Measurements from ENCODE around the gene APBA2. TPM values are rescaled to one million over a fixed set of nuclear protein-coding genes. Genes with fewer than 3 reads are reported as not detected.

Gene APBA2
- polyA plus RNA-seq, 1 donor (not counting 4 experiments of a cell fraction or from before 2014, with no cell fraction given), result 5.5 TPM

DNA sequence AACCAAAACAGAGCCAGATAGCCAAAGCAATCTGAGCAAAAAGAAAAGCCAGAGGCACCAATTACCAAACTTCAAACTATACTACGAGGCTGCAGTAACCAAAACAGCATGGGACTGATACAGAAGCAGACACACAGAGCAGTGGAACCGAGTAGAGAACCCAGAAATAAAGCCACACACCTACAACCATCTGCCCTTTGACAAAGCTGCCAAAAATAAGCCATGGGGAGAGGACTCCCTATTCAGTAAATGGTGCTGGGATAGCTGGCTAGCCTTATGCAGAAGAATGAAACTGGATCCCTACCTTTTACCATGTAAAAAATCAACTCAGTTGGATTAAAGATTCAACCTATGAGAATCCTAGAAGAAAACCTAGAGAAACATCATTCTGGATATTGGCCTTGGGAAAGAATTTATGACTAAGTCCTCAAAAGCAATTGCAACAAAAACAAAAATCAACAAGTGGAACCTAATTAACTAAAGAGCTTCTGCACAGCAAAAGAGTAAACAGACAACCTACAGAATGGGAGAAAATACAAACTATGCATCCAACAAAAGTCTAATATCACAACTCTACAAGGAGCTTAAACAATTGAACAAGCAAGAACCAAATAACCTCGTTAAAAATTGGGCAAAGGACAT is 95.1 kb downstream of the APBA2 start:
- no peaks in the 10 kb centered on the region for H3K36me3 ChIP-seq (ENCODE audit: control insufficient read depth in 2 of 2, extremely low read depth in 1 of 2, insufficient read depth in 2 of 2, low read length in 2 of 2)
- H3K9me3 ChIP-seq (ENCODE audit: control insufficient read depth, low read depth, low read length), result no peaks in the 10 kb centered on the region
- no peaks in the 10 kb centered on the region for H3K79me2 ChIP-seq (ENCODE audit: control insufficient read depth, insufficient read depth, low read length)
- dilution Hi-C loops (cut with MboI; ENCODE audit: extremely low pct_ligation_motif_present, low sequenced_read_pairs), result no loop called here
- H3K4me1 ChIP-seq (ENCODE audit: control insufficient read depth, extremely low read depth, insufficient read depth, low read length), result no peaks in the 10 kb centered on the region
- H3K27ac ChIP-seq (ENCODE audit: control insufficient read depth, insufficient read depth, low read length), result no peak overlapping the region
- FAIRE-seq (no peak), DNase-seq (ENCODE audit: low read depth, low spot score) (no peak)
- H4K20me1 ChIP-seq (ENCODE audit: control insufficient read depth, extremely low read depth, insufficient read depth, low read length), result no peaks in the 10 kb centered on the region
- no peaks in the 10 kb centered on the region for H3K9me1 ChIP-seq (ENCODE audit: control insufficient read depth, extremely low read depth, insufficient read depth, low read length)
- TF ChIP-seq EZH2 (IDR thresholded peaks at IDR 0.05; ENCODE audit: low read length), result no peak
- no peak overlapping the region for H2AFZ ChIP-seq (ENCODE audit: control insufficient read depth, low read length)
- no peaks in the 10 kb centered on the region for H3K27me3 ChIP-seq (ENCODE audit: control insufficient read depth, extremely low read depth, insufficient read depth, low read length)
- no peak overlapping the region for H3K4me2 ChIP-seq (ENCODE audit: control insufficient read depth, extremely low read depth, insufficient read depth, low read depth, low read length)
- H3K4me3 ChIP-seq (ENCODE audit: control insufficient read depth in 2 of 3, extremely low read depth in 1 of 3, insufficient read depth in 2 of 3, low read depth in 1 of 3, low read length in 3 of 3), result no peak overlapping the region
- H3K9ac ChIP-seq (ENCODE audit: control insufficient read depth, extremely low read depth, insufficient read depth, low read length), result no peak overlapping the region

DNA sequence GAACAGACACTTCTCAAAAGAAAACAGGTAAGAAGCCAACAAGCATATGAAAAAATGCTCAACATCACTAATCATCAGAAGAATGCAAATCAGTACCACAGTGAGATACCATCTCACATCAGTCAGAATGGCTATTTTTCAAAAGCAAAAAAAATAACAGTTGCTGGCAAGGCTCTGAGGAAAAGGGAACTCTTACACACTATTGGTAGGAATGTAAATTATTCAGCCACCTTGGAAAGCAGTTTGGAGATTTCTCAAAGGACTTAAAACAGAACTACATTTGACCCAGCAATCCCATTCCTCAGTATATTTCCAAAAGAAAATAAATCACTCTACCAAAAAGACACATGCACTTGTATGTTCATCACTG is 95.6 kb downstream of the APBA2 start:
- FAIRE-seq (no peak), DNase-seq (ENCODE audit: low read depth, low spot score) (no peak)
- no peaks in the 10 kb centered on the region for H3K9me1 ChIP-seq (ENCODE audit: control insufficient read depth, extremely low read depth, insufficient read depth, low read length)

More for the DNA sequence above, 95.6 kb downstream of the APBA2 start:
- Histone ChIP-seq H3K4me2 (ENCODE audit: control insufficient read depth, extremely low read depth, insufficient read depth, low read depth, low read length) (no peak overlapping the region), H4K20me1 (ENCODE audit: control insufficient read depth, extremely low read depth, insufficient read depth, low read length) (no peaks in the 10 kb centered on the region), H3K79me2 (ENCODE audit: control insufficient read depth, insufficient read depth, low read length) (no peaks in the 10 kb centered on the region), H2AFZ (ENCODE audit: control insufficient read depth, low read length) (no peak overlapping the region), H3K9ac (ENCODE audit: control insufficient read depth, extremely low read depth, insufficient read depth, low read length) (no peak overlapping the region), H3K4me1 (ENCODE audit: control insufficient read depth, extremely low read depth, insufficient read depth, low read length) (no peaks in the 10 kb centered on the region), H3K27me3 (ENCODE audit: control insufficient read depth, extremely low read depth, insufficient read depth, low read length) (no peaks in the 10 kb centered on the region), H3K4me3 (ENCODE audit: control insufficient read depth in 2 of 3, extremely low read depth in 1 of 3, insufficient read depth in 2 of 3, low read depth in 1 of 3, low read length in 3 of 3) (no peak overlapping the region), H3K27ac (ENCODE audit: control insufficient read depth, insufficient read depth, low read length) (no peak overlapping the region), H3K9me3 (ENCODE audit: control insufficient read depth, low read depth, low read length) (no peaks in the 10 kb centered on the region), H3K36me3 (ENCODE audit: control insufficient read depth in 2 of 2, extremely low read depth in 1 of 2, insufficient read depth in 2 of 2, low read length in 2 of 2) (no peaks in the 10 kb centered on the region)
- TF ChIP-seq, protein P1, sequence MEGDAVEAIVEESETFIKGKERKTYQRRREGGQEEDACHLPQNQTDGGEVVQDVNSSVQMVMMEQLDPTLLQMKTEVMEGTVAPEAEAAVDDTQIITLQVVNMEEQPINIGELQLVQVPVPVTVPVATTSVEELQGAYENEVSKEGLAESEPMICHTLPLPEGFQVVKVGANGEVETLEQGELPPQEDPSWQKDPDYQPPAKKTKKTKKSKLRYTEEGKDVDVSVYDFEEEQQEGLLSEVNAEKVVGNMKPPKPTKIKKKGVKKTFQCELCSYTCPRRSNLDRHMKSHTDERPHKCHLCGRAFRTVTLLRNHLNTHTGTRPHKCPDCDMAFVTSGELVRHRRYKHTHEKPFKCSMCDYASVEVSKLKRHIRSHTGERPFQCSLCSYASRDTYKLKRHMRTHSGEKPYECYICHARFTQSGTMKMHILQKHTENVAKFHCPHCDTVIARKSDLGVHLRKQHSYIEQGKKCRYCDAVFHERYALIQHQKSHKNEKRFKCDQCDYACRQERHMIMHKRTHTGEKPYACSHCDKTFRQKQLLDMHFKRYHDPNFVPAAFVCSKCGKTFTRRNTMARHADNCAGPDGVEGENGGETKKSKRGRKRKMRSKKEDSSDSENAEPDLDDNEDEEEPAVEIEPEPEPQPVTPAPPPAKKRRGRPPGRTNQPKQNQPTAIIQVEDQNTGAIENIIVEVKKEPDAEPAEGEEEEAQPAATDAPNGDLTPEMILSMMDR (optimal IDR thresholded peaks at IDR 0.05 in 1 of 3, IDR thresholded peaks at IDR 0.05 in 1 of 3, conservative IDR thresholded peaks at IDR 0.05 in 1 of 3; ENCODE audit: extremely low read depth in 1 of 3, insufficient read depth in 2 of 3, low read length in 3 of 3), result no peak
- no peak for TF ChIP-seq EZH2 (IDR thresholded peaks at IDR 0.05; ENCODE audit: low read length)
- dilution Hi-C loops (cut with MboI; ENCODE audit: extremely low pct_ligation_motif_present, low sequenced_read_pairs), result no loop called here
